ENCODE results near the gene ITPRIPL2.

DNA sequence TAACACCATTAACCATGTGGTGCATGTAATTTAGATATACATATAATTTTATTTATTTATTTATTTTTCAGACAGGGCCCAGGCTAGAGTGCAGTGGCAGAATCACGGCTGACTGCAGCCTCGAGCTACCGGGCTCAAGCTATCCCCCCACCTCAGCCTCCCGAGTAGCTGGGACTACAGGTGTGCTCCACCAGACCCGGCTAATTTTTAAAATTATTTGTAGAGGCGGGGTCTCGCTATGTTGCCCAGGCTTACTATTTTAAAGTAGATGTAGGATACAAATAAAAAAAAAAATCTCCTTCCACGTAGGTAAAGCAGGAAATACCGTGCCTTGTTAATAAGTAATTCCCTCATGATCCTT, 46.8 kb upstream of the ITPRIPL2 start:
- TF ChIP-seq POLR2A (IDR thresholded peaks at IDR 0.05; ENCODE audit: low read depth, low read length) (no peak), POLR2AphosphoS5 (IDR thresholded peaks at IDR 0.05; ENCODE audit: low read depth, low read length) (no peak)

Data from GM12891 (cell line).